Cardiac fibroblast (primary cell): ENCODE results near the gene CHP1.
"Not testable (repeated sequence)": the region's sequence is repeated elsewhere in the genome, so short reads cannot be mapped to it uniquely, and the experiment has no call there.

ENCODE experiments used
- DNase-seq, 2 donors: peaks; one replicate each; pipeline versions ENCODE4 v3.0.0 to v3.0.0-alpha.2; 2010; ENCODE audit warnings: low read depth in 2 of 2
- H3K4me3 ChIP-seq, 2 donors: replicated peaks in 1 of 2; 1 replicate in 1 of 2; 2 replicates in 1 of 2; pipeline ENCODE4 v1.5.1; 2011; ENCODE audit warnings: low read depth in 2 of 2, low read length in 2 of 2, mild to moderate bottlenecking in 2 of 2, moderate library complexity in 1 of 2
- CTCF ChIP-seq: IDR thresholded peaks from one replicate; pipeline ENCODE4 v1.5.1; 2011; ENCODE audit warnings: low read depth, mild to moderate bottlenecking, low read length, inconsistent platforms

CHP1 gene

DNA sequence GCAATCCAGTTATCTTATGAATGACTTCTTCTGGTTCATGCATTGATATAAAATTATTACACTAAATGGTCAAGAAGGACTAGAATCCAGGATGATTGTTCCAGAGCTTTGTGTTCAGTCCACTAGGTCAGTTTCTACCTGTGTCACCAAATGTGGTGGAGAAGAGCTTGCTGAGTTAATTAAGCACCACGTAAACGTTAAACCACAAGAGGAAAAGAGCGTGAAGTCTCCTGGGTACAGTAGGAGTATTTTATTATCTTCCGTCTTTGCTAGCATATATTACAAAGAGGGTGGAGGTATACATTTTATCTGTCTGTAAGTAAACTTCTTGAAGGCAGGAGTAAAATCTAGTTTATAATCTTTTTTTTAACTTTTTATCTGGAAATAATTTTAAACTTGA is 23.5 kb downstream of the CHP1 start:
- H3K4me3 ChIP-seq = no peak overlapping the region
- DNase-seq = no peak
- TF ChIP-seq CTCF = no peak

GRCh38 chr15:41256103-41256502 is 25.0 kb downstream of the CHP1 start:
- no peak for TF ChIP-seq CTCF
- DNase-seq = no peak
- H3K4me3 ChIP-seq = no peak overlapping the region

GRCh38 chr15:41256577-41257038 is 25.5 kb downstream of the CHP1 start:
- H3K4me3 ChIP-seq = no peak overlapping the region
- TF ChIP-seq CTCF = no peak
- DNase-seq = peak in 1 of 2 donors; percentile 50

- no peak for TF ChIP-seq CTCF
- DNase-seq = peak; percentile 51 to 73
- no peak overlapping the region for H3K4me3 ChIP-seq
Observed at GRCh38 chr15:41258750-41259471, 27.8 kb downstream of the CHP1 start.

DNA sequence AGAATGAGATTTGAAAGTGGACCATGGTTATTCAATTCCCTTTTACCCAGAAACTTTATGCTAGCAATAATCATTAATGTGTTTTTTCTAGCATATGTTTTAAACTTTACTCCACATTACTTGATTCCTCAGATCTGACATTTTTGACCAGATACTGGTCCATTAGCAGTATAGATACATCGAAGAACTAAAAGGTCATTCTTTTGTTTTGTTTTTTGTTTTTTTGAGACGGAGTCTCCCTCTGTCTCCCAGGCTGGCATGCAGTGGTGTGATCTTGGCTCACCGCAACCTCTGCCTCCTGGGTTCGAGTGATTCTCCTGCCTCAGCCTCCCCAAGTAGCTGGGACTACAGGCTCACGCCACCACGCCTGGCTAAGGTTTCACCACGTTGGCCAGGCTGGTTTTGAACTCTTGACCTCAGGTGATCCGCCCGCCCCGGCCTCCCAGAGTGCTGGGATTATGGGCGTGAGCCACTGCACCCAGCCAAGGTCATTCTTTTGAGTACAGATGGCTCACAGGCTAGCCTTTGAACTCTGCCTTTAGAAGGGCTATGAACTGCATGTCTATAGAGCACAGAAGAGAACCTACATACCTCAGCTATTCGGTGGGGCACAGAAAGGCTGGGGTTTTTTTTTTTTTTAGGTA is 28.6 kb downstream of the CHP1 start:
- no peak overlapping the region for H3K4me3 ChIP-seq
- TF ChIP-seq CTCF = no peak
- DNase-seq = no peak

DNA sequence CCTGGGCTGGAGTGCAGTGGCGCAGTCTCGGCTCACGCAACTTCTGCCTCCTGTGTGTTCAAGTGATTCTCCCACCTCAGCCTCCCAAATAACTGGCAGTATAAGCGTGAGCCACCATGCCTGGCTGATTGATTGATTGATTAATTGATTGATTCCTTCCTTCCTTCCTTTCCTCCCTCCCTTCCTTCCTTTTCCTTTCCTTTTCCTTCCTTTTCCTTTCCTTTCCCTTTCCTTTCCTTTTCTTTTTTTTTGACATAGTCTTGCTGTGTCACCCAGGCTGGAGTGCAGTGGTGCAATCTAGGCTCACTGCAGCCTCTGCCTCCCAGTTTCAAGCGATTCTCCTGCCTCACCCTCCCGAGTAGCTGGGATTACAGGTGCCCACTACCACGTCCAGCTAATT is 29.9 kb downstream of the CHP1 start:
- DNase-seq, H3K4me3 ChIP-seq: not testable (repeated sequence)

DNA sequence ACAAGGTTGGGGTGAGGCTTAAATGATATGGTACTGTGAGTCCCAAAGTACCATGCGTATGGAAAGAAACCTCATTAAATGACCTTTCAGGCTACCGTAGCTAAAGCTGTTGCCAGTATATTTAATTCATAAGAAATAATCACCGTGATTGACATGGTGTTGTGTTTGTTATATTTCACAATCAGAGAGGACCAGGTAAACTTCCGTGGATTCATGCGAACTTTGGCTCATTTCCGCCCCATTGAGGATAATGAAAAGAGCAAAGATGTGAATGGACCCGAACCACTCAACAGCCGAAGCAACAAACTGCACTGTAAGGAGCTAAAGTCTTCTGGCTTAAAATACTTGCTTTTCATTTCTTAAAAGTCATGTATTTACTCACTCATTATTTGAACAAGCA is 31.5 kb downstream of the CHP1 start:
- TF ChIP-seq CTCF = no peak
- H3K4me3 ChIP-seq = no peak overlapping the region
- no peak for DNase-seq
